ENCODE results near the gene POLR3E.

POLR3E gene

DNA sequence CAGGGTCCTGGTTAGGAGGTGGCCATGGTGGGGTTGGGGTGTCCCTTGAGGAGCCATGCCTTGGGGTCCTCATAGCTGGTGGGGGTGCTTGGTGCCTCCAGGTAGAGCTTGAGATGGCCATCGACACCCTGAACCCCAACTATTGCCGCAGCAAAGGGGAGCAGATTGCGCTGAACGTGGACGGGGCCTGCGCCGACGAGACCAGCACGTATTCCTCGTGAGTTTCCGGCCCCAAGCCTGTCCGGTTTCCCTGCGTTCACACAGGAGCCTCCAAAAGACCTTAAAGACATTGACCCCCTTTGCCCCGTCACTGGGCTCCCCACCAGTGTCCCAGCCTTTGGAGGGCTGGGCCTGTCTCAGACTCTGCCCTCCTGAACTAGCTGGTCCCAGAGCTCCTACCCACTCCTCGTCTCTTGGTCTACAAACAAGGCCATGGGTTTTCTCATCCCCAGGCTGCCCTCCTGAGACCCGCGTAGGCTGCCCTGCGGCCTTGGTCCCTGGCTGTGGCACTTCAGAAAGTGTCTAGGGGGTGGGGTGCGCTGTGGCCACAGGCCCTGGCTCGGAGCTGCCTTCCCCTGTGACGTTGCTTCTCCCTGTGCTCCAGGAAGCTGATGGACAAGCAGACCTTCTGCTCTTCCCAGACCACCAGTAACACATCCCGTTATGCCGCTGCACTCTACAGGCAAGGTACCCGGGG is 11.8 kb downstream of the POLR3E start:
- no peaks in the 10 kb centered on the region for H3K27me3 ChIP-seq (ENCODE audit: control insufficient read depth in 1 of 2, insufficient read depth in 2 of 2, low read length in 2 of 2)
- H3K27ac ChIP-seq (ENCODE audit: low read depth, low read length), result no peak overlapping the region
- no peaks in the 10 kb centered on the region for H3K4me1 ChIP-seq (ENCODE audit: insufficient read depth, low read length)
- H3K9me3 ChIP-seq (ENCODE audit: low read length), result no peaks in the 10 kb centered on the region
- H3K4me3 ChIP-seq (ENCODE audit: low read depth in 1 of 2, low read length in 2 of 2), result no peak overlapping the region
- peaks cover 74% of the 10 kb centered on the region for H3K36me3 ChIP-seq (ENCODE audit: insufficient read depth, low read length)
- H3K9ac ChIP-seq (ENCODE audit: low read length), result no peak overlapping the region

DNA sequence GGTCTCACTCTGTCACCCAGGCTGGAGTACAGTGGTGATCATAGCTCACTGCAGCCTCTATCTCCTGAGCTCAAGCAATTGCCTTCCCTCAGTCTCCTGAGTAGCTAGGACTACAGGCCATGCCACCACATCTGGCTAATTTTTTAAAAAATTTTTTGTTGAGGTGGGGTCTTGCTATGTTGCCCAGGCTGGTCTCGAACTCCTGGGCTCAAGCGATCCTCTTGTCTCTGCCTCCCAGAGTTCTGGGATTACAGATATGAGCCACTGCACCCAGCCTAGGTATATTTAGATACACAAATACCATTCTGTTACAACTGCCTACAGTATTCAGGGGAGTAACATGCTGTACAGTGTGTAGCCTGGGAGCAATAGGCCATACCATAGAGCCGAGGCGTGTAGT is 14.3 kb downstream of the POLR3E start:
- Histone ChIP-seq H3K27ac (ENCODE audit: low read depth, low read length) (no peak overlapping the region), H3K27me3 (ENCODE audit: control insufficient read depth in 1 of 2, insufficient read depth in 2 of 2, low read length in 2 of 2) (no peaks in the 10 kb centered on the region), H3K36me3 (ENCODE audit: insufficient read depth, low read length) (peaks cover 85% of the 10 kb centered on the region), H3K9ac (ENCODE audit: low read length) (no peak overlapping the region), H3K9me3 (ENCODE audit: low read length) (no peaks in the 10 kb centered on the region), H3K4me1 (ENCODE audit: insufficient read depth, low read length) (no peaks in the 10 kb centered on the region), H3K4me3 (ENCODE audit: low read depth in 1 of 2, low read length in 2 of 2) (no peak overlapping the region)

DNA sequence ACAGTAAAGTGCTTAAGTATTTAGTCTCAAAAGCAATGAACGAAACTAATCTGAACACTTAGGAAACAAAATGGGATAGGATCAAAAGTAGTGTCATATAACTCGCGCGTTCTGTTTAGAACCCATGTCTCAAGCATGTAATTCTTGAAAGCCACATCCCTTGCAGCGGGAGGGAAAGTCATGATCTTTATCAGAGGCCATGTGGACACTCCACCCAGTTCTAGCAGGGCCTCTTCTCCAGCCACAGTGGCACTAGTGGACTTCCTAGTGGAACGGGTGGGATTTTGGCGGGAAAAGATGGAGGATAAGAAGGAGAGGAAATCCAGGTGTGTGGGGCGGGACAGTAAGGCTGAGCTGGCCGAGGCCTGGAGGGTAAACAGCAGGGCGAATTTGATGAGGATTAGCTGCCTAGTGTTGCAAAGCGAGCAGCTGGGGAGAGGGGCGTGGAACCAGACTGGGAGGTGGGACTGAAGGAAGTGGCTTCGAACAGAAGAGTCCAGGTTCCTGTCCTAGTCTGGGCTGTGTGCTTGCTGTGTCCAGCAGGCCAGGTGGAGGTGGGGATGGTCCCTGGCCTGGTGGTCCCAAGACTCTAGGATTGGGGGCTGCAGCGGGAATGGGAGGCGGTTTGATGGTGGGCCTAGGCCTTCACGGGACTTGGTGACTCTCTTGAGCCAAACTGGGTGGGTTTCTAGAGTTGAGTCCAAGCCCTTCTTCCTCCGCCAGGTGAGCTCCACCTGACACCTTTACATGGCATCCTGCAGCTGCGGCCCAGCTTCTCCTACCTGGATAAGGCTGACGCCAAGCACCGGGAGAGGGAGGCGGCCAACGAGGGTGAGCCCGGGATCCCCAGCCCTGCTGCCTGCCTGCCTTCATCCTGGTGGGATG is 15.9 kb downstream of the POLR3E start:
- H3K9me3 ChIP-seq (ENCODE audit: low read length), result no peaks in the 10 kb centered on the region
- H3K9ac ChIP-seq (ENCODE audit: low read length), result no peak overlapping the region
- H3K4me1 ChIP-seq (ENCODE audit: insufficient read depth, low read length), result no peaks in the 10 kb centered on the region
- H3K27me3 ChIP-seq (ENCODE audit: control insufficient read depth in 1 of 2, insufficient read depth in 2 of 2, low read length in 2 of 2), result no peaks in the 10 kb centered on the region
- H3K36me3 ChIP-seq (ENCODE audit: insufficient read depth, low read length), result peaks cover 80% of the 10 kb centered on the region
- no peak overlapping the region for H3K4me3 ChIP-seq (ENCODE audit: low read depth in 1 of 2, low read length in 2 of 2)
- no peak overlapping the region for H3K27ac ChIP-seq (ENCODE audit: low read depth, low read length)

DNA sequence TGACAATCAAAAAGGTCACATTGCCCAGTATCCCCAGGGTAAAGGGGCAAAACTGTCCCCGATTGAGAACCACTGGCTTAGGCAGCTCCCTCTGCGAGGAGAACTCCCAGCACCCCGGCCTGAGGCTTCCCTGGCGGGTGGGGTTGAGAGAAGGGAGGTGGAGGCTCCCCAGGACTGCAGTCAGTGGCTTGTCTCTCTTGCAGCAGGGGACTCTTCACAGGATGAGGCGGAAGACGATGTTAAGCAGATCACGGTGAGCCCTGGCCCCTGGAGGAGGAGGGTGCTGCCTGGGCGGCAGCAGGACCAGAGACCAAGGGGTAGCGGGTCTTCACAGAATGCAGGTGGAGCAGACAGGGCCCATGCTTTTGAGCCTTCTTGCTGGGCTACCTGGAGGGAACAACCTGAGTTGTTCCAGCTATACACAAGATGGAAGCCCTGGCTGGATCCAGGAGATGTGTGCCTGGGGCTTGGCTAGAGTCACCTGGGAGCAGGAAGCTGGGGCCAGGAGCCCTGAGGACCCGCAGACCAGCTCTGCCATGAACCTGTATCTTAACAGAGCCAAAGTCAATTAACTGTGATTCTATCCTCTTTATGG is 16.8 kb downstream of the POLR3E start:
- no peak overlapping the region for H3K27ac ChIP-seq (ENCODE audit: low read depth, low read length)
- no peaks in the 10 kb centered on the region for H3K9me3 ChIP-seq (ENCODE audit: low read length)
- no peak overlapping the region for H3K4me3 ChIP-seq (ENCODE audit: low read depth in 1 of 2, low read length in 2 of 2)
- H3K4me1 ChIP-seq (ENCODE audit: insufficient read depth, low read length), result no peaks in the 10 kb centered on the region
- no peak overlapping the region for H3K9ac ChIP-seq (ENCODE audit: low read length)
- no peaks in the 10 kb centered on the region for H3K27me3 ChIP-seq (ENCODE audit: control insufficient read depth in 1 of 2, insufficient read depth in 2 of 2, low read length in 2 of 2)
- H3K36me3 ChIP-seq (ENCODE audit: insufficient read depth, low read length), result peaks cover 71% of the 10 kb centered on the region

DNA sequence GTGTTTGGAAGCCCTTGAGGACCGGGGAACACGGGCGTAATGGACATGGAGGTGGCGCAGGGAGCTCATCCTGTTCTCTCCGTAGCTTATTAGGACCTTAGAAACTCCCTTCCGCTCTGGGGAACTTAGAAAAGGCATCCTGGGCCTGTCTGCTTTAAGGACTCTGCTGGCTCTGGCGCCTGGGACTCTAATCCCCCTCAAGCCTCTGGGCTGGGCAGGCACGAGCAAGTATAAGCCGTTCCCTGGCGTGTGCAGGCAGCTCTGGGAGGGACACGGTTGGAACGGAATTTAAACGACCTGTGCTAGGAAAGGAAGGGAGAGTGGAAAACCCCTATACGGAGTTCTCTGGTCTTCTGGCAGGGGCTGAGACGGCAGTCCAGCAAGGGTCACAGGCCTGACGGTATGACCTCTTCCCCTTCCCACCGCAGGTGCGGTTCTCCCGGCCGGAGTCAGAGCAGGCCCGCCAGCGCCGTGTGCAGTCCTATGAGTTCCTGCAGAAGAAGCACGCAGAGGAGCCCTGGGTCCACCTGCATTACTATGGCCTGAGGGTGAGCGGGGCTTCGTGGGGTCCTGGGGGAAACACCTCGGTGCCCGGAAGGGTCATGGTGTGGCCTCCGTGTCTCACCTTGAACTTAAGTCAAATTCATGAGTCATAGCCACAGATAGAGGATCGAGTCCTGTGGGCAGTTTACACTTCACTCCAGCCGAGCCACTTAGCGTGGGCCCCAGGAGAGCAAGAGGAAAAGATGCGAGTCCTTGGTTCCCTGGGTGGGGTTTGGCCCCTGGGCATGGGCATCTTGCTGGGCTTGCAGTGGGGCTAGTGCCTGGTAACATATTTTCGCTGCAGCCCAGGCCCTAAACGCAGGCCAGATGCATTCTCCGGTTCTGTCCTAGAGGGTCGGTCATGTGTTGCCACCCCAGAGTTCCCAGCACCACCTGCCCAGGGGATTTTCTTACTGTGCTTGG is 17.7 kb downstream of the POLR3E start:
- Histone ChIP-seq H3K27ac (ENCODE audit: low read depth, low read length) (no peak overlapping the region), H3K36me3 (ENCODE audit: insufficient read depth, low read length) (peaks cover 62% of the 10 kb centered on the region), H3K4me1 (ENCODE audit: insufficient read depth, low read length) (no peaks in the 10 kb centered on the region), H3K9me3 (ENCODE audit: low read length) (no peaks in the 10 kb centered on the region), H3K27me3 (ENCODE audit: control insufficient read depth in 1 of 2, insufficient read depth in 2 of 2, low read length in 2 of 2) (no peaks in the 10 kb centered on the region), H3K9ac (ENCODE audit: low read length) (no peak overlapping the region), H3K4me3 (ENCODE audit: low read depth in 1 of 2, low read length in 2 of 2) (no peak overlapping the region)

DNA sequence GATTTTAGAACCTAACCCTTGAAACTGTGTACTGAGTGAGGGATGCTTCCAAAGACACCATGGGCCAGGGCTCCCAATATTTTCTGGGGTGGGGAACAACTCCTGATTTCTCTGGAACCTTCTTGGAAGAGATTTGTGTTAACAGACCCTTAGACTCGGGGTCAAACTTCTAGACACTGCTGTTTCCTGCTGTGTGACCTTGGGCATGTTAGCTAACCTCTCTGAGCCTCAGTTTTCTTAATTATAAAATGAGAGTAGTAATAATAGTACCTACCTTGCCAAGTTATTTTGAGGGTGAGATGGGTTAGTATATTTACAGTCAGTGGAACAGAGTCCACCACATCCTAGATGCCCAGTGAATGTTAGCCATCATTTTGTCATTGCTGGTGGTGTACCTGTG is 18.8 kb downstream of the POLR3E start:
- peaks cover 58% of the 10 kb centered on the region for H3K36me3 ChIP-seq (ENCODE audit: insufficient read depth, low read length)
- H3K4me1 ChIP-seq (ENCODE audit: insufficient read depth, low read length), result no peaks in the 10 kb centered on the region
- no peaks in the 10 kb centered on the region for H3K9me3 ChIP-seq (ENCODE audit: low read length)
- H3K27me3 ChIP-seq (ENCODE audit: control insufficient read depth in 1 of 2, insufficient read depth in 2 of 2, low read length in 2 of 2), result no peaks in the 10 kb centered on the region
- H3K9ac ChIP-seq (ENCODE audit: low read length), result no peak overlapping the region
- H3K4me3 ChIP-seq (ENCODE audit: low read depth in 1 of 2, low read length in 2 of 2), result no peak overlapping the region
- H3K27ac ChIP-seq (ENCODE audit: low read depth, low read length), result no peak overlapping the region

DNA sequence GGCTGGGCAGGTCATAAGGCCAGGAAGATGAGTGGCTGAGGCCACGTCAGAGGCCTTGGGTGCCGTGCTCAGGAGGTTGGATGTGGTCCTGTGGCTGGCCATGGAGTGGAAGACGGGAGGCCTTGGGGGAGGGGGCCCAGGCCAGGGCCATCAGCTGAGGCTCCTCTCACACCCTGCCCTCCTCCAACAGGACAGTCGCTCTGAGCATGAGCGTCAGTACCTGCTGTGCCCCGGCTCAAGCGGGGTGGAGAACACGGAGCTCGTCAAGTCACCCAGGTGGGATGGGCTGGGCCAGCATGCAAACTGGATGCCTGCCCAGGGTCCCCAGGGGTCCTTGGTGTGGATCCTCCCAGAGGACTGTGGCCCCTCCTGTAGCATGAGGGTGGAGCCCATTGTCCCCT is 19.2 kb downstream of the POLR3E start:
- Histone ChIP-seq H3K4me3 (ENCODE audit: low read depth in 1 of 2, low read length in 2 of 2) (no peak overlapping the region), H3K4me1 (ENCODE audit: insufficient read depth, low read length) (peaks cover 1% of the 10 kb centered on the region), H3K27ac (ENCODE audit: low read depth, low read length) (no peak overlapping the region), H3K9ac (ENCODE audit: low read length) (no peak overlapping the region), H3K9me3 (ENCODE audit: low read length) (no peaks in the 10 kb centered on the region), H3K36me3 (ENCODE audit: insufficient read depth, low read length) (peaks cover 57% of the 10 kb centered on the region), H3K27me3 (ENCODE audit: control insufficient read depth in 1 of 2, insufficient read depth in 2 of 2, low read length in 2 of 2) (no peaks in the 10 kb centered on the region)

DNA sequence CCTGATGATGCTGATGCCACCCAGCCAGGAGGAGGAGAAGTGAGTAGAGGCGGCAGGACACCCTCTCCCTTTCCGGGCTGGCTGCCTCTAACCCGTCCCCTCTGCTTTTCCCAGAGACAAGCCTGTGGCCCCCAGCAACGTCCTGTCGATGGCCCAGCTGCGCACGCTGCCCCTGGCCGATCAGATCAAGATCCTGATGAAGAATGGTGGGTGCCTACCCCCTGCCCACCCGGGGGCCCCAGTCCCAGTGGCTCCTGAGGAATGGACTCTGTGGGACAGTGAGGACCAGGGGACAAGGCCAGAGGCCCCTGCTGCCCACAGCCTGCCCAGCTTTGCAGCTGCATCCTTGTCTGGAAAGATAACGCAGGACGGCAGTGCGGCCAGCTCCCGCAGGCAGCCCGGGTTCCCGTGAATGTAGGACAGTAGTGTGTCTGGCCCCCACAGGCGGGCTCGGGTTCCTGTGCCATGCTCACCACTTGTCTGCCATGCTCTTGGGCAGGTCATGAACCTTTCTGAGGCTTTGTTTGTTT is 19.9 kb downstream of the POLR3E start:
- Histone ChIP-seq H3K27me3 (ENCODE audit: control insufficient read depth in 1 of 2, insufficient read depth in 2 of 2, low read length in 2 of 2) (no peaks in the 10 kb centered on the region), H3K9me3 (ENCODE audit: low read length) (no peaks in the 10 kb centered on the region), H3K9ac (ENCODE audit: low read length) (no peak overlapping the region), H3K27ac (ENCODE audit: low read depth, low read length) (no peak overlapping the region), H3K4me3 (ENCODE audit: low read depth in 1 of 2, low read length in 2 of 2) (no peak overlapping the region), H3K36me3 (ENCODE audit: insufficient read depth, low read length) (peaks cover 55% of the 10 kb centered on the region), H3K4me1 (ENCODE audit: insufficient read depth, low read length) (peaks cover 7% of the 10 kb centered on the region)

DNA sequence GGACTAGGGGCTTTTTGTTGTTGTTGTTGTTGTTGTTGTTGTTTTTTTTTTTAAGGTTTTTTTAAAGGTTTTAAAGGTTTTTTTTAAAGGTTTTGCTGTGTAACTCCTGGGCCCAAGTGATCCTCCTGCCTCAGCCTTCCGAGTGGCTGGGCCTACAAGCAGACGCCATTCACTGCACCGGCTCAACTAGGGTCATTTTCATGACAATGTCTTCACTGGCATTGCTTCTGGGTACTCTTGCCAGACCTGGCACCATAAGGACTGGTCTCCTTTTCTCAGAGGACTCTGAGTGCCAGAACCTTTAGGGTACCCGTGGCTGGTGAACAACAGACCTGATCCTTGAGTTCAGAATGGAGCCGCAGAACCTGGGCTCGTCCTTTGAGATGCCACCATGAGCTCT is 20.4 kb downstream of the POLR3E start:
- Histone ChIP-seq H3K36me3 (ENCODE audit: insufficient read depth, low read length) (peaks cover 55% of the 10 kb centered on the region), H3K27me3 (ENCODE audit: control insufficient read depth in 1 of 2, insufficient read depth in 2 of 2, low read length in 2 of 2) (no peaks in the 10 kb centered on the region), H3K9me3 (ENCODE audit: low read length) (no peaks in the 10 kb centered on the region), H3K27ac (ENCODE audit: low read depth, low read length) (no peak overlapping the region), H3K9ac (ENCODE audit: low read length) (no peak overlapping the region), H3K4me3 (ENCODE audit: low read depth in 1 of 2, low read length in 2 of 2) (no peak overlapping the region), H3K4me1 (ENCODE audit: insufficient read depth, low read length) (peaks cover 7% of the 10 kb centered on the region)

DNA sequence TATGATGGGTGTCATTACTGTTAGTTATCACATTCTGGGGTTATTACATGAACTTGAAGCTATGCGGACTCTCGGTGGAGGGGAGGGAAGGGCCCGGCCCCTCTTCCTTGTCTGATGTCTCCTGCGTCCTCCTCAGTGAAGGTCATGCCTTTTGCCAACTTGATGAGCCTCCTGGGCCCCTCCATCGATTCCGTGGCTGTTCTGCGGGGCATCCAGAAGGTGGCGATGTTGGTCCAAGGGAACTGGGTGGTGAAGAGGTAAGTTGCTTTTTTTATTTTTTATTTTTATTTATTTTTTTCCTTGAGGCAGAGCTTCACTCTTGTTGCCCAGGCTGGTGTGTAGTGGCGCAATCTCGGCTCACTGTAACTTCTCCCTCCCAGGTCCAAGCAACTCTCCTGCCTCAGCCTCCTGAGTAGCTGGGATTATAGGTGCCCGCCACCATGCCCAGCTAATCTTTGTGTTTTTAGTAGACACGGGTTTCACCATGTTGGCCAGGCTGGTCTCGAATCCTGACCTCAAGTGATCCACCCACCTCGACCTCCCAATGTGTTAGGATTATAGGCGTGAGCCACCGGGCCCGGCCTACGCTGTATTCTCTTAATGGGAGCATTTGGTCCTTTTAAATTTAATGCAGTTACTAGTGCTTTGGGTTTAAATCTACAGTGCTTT is 21.6 kb downstream of the POLR3E start:
- no peak overlapping the region for H3K9ac ChIP-seq (ENCODE audit: low read length)
- H3K27ac ChIP-seq (ENCODE audit: low read depth, low read length), result no peak overlapping the region
- H3K4me3 ChIP-seq (ENCODE audit: low read depth in 1 of 2, low read length in 2 of 2), result no peak overlapping the region
- peaks cover 7% of the 10 kb centered on the region for H3K4me1 ChIP-seq (ENCODE audit: insufficient read depth, low read length)
- H3K27me3 ChIP-seq (ENCODE audit: control insufficient read depth in 1 of 2, insufficient read depth in 2 of 2, low read length in 2 of 2), result no peaks in the 10 kb centered on the region
- no peaks in the 10 kb centered on the region for H3K9me3 ChIP-seq (ENCODE audit: low read length)
- peaks cover 45% of the 10 kb centered on the region for H3K36me3 ChIP-seq (ENCODE audit: insufficient read depth, low read length)

All from muscle layer of colon (tissue), 2 donors.